ENCODE results near the gene SEZ6. TPM values are rescaled to one million over a fixed set of nuclear protein-coding genes. Genes with fewer than 3 reads are reported as not detected.

The SEZ6 gene
- total RNA-seq, 2 donors from 2014 or later, result not detected

- ATAC-seq (no peak), DNase-seq (peak in 1 of 4 donors; percentile 26)
- intact Hi-C loops (cut with DNase I), result loop anchor here (10.0 kb wide), 1 partner anchor 251 kb away; no protein-coding TSS in a partner anchor
- Histone ChIP-seq H3K27me3 (no peaks in the 10 kb centered on the region), H3K9me3 (no peaks in the 10 kb centered on the region), H3K4me1 (no peaks in the 10 kb centered on the region), H3K36me3 (replicated peaks in 1 of 2; ENCODE audit: insufficient read depth in 1 of 2, low read depth in 2 of 2) (no peaks in the 10 kb centered on the region), H3K4me3 (no peak overlapping the region), H3K27ac (peak overlapping the region in 1 of 4 donors; percentile 69)
- WGBS, 2 donors, result 66 to 71% methylated on average over 6 to 7 of the region's 7 CpGs
- TF ChIP-seq POLR2A (IDR thresholded peaks at IDR 0.05), result no peak
- TF ChIP-seq, protein P1, sequence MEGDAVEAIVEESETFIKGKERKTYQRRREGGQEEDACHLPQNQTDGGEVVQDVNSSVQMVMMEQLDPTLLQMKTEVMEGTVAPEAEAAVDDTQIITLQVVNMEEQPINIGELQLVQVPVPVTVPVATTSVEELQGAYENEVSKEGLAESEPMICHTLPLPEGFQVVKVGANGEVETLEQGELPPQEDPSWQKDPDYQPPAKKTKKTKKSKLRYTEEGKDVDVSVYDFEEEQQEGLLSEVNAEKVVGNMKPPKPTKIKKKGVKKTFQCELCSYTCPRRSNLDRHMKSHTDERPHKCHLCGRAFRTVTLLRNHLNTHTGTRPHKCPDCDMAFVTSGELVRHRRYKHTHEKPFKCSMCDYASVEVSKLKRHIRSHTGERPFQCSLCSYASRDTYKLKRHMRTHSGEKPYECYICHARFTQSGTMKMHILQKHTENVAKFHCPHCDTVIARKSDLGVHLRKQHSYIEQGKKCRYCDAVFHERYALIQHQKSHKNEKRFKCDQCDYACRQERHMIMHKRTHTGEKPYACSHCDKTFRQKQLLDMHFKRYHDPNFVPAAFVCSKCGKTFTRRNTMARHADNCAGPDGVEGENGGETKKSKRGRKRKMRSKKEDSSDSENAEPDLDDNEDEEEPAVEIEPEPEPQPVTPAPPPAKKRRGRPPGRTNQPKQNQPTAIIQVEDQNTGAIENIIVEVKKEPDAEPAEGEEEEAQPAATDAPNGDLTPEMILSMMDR (IDR thresholded peaks at IDR 0.05), result no peak
Measured at GRCh38 chr17:28983286-28984230, 22.3 kb downstream of the SEZ6 start.

DNA sequence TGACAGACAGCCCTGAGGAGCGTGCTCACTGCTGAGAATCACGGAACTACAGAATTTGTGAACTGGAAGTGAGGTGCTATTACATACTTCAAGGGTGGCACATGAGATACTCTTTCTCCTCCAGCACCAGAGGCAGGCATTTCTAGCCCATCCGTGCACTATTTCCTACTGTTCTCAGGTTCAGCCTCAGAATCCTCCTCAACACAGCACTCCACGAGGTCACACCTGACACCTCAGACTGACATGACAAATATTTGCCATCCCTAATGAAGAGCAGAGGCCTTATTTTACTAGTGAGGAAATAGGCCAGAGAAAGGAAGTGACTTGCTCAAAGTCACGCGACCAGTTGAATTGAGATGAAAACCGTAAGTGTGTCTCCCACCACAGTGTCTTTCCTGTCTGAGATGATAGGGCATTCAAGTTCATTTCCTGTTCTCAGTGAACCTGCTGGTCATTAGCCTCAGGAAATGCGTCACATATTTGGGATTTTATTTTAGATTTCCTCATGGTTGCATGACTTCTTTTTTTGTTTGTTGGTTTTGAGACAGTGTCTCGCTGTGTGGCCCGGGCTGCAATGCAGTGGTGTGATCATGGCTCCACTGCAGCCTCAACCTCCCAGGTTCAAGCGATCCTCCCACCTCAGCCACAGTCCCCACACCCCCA is 23.6 kb downstream of the SEZ6 start:
- H3K4me3 ChIP-seq, result no peak overlapping the region
- no peaks in the 10 kb centered on the region for H3K4me1 ChIP-seq
- no peaks in the 10 kb centered on the region for H3K9me3 ChIP-seq
- no peak for ATAC-seq
- no peak for TF ChIP-seq POLR2A (IDR thresholded peaks at IDR 0.05)
- TF ChIP-seq, protein P1 (IDR thresholded peaks at IDR 0.05), result no peak
- H3K36me3 ChIP-seq (replicated peaks in 1 of 2; ENCODE audit: insufficient read depth in 1 of 2, low read depth in 2 of 2), result no peaks in the 10 kb centered on the region
- intact Hi-C loops (cut with DNase I), result loop anchor here (10.0 kb wide), 1 partner anchor 253 kb away; no protein-coding TSS in a partner anchor
- no peaks in the 10 kb centered on the region for H3K27me3 ChIP-seq
- WGBS, 2 donors, result 65 to 87% methylated on average over 11 of the region's 11 CpGs
- DNase-seq, result peak in 1 of 4 donors; percentile 64
- peak overlapping the region in 1 of 4 donors; percentile 69 for H3K27ac ChIP-seq

- ATAC-seq (no peak), DNase-seq (no peak)
- peaks cover 13% of the 10 kb centered on the region for H3K4me1 ChIP-seq
- H3K4me3 ChIP-seq, result no peak overlapping the region
- no peaks in the 10 kb centered on the region for H3K9me3 ChIP-seq
- H3K27me3 ChIP-seq, result no peaks in the 10 kb centered on the region
- no peaks in the 10 kb centered on the region for H3K36me3 ChIP-seq (replicated peaks in 1 of 2; ENCODE audit: insufficient read depth in 1 of 2, low read depth in 2 of 2)
- intact Hi-C loops (cut with DNase I), result no loop called here
- H3K27ac ChIP-seq, result no peak overlapping the region
- WGBS, 2 donors, result 74 to 84% methylated on average over 2 of the region's 2 CpGs
- TF ChIP-seq, protein P1 (IDR thresholded peaks at IDR 0.05), result no peak
- TF ChIP-seq POLR2A (IDR thresholded peaks at IDR 0.05), result no peak
Measured at GRCh38 chr17:28978356-28978964, 27.4 kb downstream of the SEZ6 start.

GRCh38 chr17:28977659-28978355 is 28.0 kb downstream of the SEZ6 start:
- no peaks in the 10 kb centered on the region for H3K27me3 ChIP-seq
- no peak overlapping the region for H3K4me3 ChIP-seq
- H3K9me3 ChIP-seq, result no peaks in the 10 kb centered on the region
- ATAC-seq (no peak), DNase-seq (no peak)
- H3K27ac ChIP-seq, result no peak overlapping the region
- H3K4me1 ChIP-seq, result peaks cover 17% of the 10 kb centered on the region
- no peaks in the 10 kb centered on the region for H3K36me3 ChIP-seq (replicated peaks in 1 of 2; ENCODE audit: insufficient read depth in 1 of 2, low read depth in 2 of 2)
- 76 to 77% methylated on average over 8 of the region's 8 CpGs for WGBS, 2 donors
- TF ChIP-seq, protein P1 (IDR thresholded peaks at IDR 0.05), result no peak
- TF ChIP-seq POLR2A (IDR thresholded peaks at IDR 0.05), result no peak
- intact Hi-C loops (cut with DNase I), result no loop called here
